ENCODE data around the gene IFITM5. TPM values are rescaled to one million over a fixed set of nuclear protein-coding genes. Genes with fewer than 3 reads are reported as not detected.
"Not testable (repeated sequence)": the region's sequence is repeated elsewhere in the genome, so short reads cannot be mapped to it uniquely, and the experiment has no call there.

IFITM5 gene
- total RNA-seq, 3 donors from 2014 or later = not detected

DNA sequence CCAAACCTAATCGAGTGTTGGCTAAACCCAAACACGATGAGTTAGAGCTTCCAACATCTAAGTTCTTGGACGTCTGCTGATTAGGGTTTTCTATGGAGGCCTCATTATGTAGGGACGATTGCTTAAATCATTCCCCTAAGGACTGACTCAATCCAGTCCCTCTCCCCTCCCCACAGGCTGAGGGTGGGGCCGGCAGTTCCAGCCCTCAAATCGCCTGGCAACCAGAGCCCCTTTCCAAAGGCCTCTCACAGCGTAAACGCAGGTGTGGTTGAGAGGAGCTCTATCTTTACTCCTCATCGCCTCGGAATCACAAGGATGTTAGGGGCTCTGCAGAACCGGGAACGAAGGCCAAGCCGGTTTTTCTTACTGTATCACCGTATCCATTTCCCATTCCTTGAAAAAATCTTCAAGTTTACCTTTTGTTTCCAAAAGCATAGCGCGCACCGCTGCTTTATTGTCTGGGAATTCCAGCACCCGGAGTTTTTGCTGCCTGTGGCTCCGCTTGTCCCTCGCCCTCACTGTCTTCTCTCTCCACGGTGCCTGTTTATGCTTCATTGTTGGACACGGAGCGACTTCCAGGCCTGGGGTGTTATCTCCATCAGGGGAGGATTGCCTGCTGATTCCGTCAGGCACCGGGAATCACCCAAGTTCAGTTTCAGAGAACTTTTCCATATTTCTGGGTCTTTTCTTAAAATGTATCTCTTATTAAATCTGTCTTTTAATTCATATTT is 35.1 kb upstream of the IFITM5 start:
- H3K4me3 ChIP-seq = no peak overlapping the region
- DNase-seq (peak in 1 of 3 donors; percentile 12), ATAC-seq (no peak)
- H3K36me3 ChIP-seq (ENCODE audit: low read depth) = no peaks in the 10 kb centered on the region
- no peaks in the 10 kb centered on the region for H3K4me1 ChIP-seq (ENCODE audit: low read depth)
- intact Hi-C loops (cut with DNase I, micrococcal nuclease) = no loop called here
- H3K9me3 ChIP-seq = no peaks in the 10 kb centered on the region
- TF ChIP-seq, protein P1, sequence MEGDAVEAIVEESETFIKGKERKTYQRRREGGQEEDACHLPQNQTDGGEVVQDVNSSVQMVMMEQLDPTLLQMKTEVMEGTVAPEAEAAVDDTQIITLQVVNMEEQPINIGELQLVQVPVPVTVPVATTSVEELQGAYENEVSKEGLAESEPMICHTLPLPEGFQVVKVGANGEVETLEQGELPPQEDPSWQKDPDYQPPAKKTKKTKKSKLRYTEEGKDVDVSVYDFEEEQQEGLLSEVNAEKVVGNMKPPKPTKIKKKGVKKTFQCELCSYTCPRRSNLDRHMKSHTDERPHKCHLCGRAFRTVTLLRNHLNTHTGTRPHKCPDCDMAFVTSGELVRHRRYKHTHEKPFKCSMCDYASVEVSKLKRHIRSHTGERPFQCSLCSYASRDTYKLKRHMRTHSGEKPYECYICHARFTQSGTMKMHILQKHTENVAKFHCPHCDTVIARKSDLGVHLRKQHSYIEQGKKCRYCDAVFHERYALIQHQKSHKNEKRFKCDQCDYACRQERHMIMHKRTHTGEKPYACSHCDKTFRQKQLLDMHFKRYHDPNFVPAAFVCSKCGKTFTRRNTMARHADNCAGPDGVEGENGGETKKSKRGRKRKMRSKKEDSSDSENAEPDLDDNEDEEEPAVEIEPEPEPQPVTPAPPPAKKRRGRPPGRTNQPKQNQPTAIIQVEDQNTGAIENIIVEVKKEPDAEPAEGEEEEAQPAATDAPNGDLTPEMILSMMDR (IDR thresholded peaks at IDR 0.05) = no peak

DNA sequence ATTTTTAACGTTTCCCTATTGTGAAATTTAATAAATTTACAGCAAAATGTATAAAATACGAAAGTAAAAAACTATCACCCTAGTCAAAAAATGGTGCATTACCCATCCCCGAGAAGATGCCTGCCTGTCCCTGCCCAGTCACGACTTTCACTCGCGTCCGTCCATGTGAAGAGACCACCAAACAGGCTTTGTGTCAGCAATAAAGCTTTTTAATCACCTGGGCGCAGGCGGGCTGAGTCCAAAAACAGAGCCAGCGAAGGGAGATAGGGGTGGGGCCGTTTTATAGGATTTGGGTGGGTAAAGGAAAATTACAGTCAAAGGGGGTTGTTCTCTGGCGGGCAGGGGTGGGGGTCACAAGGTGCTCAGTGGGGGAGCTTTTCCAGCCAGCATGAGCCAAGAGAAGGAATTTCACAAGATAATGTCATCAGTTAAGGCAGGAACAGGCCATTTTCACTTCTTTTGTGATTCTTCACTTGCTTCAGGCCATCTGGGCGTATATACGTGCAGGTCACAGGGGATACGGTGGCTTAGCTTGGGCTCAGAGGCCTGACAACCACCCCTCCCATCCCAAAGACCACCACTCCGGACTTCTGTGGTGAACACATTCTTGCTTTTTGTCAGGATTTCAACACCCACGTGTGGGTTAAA is 34.4 kb upstream of the IFITM5 start:
- H3K9me3 ChIP-seq; intact Hi-C loops (cut with DNase I, micrococcal nuclease); DNase-seq; H3K4me1 ChIP-seq (ENCODE audit: low read depth); ATAC-seq; H3K36me3 ChIP-seq (ENCODE audit: low read depth); H3K4me3 ChIP-seq: not testable (repeated sequence)

DNA sequence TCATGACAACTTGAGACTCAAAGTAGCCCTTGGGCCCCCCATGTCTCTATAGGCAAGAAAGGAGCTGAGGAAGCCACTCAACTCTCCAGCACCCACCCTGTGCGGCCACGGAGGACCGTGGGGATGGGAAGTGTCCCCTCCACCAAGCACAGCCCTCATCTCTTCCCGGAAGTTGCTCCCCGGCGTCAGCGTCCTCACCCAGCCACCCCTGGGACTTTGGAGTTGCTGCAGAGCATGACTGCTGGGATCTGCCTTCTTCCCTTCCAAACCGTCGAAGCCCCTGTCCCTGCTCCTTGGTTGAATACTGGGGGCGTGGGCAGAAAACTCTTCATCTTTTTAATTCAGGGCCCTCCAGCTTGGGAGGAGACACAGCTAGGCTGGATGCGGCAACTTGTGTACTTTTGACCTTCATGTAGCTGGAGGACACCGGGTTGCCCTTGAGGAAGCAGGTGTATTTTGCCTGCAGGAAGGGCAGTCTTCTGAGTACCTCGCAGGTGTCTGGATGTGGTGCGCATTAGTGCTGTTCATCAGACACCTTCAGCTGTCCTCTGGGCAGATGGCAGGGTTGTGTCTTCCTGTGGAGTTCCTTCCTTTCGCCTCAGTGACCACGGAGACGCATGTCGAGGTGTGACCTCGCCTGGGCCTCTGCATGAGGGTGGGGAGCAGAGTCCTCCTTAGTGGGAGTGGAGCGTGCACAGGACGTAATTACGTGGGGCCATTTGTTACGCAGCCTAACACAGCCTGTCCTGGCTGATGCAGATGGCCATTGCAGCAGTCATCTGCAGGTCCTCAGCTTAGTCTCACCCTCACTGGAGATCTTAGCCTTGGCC is 33.5 kb upstream of the IFITM5 start:
- Histone ChIP-seq H3K4me3 (no peak overlapping the region), H3K4me1 (ENCODE audit: low read depth) (no peaks in the 10 kb centered on the region), H3K36me3 (ENCODE audit: low read depth) (no peaks in the 10 kb centered on the region), H3K9me3 (no peaks in the 10 kb centered on the region)
- DNase-seq (no peak), ATAC-seq (no peak)
- intact Hi-C loops (cut with DNase I, micrococcal nuclease) = no loop called here
- TF ChIP-seq, protein P1 (IDR thresholded peaks at IDR 0.05) = no peak

DNA sequence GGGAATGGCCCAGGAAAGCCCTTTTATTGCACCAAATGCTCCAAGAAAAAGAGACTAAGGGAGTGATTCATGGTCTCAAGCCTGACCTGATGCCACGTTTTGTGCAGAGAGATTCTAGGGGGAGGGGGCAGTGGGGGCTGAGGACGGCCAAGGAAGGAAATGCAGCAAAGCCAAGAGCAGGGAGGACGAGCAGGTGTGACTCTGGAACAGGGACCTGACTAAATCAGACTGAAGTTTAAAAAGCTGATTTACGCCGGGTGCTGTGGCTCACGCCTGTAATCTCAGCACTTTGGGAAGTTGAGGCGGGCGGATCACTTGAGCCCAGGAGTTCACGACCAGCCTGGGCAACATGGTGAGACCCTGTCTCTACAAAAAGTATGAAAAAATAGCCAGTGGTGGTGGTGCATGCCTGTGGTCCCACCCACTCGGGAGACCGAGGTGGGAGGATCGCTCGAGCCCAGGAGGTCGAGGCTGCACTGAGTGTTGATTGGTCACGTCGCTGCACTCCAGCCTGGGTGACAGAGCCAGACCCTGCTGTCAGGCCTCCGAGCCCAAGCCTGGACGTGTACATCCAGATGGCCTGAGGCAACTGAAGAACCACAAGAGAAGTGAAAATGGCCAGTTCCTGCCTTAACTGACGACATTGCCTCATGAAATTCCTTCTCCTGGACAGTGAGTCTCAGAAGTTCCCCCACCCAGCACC is 32.2 kb upstream of the IFITM5 start:
- ATAC-seq = no peak
- no peaks in the 10 kb centered on the region for H3K36me3 ChIP-seq (ENCODE audit: low read depth)
- peaks cover 10% of the 10 kb centered on the region for H3K4me1 ChIP-seq (ENCODE audit: low read depth)
- TF ChIP-seq, protein P1 (IDR thresholded peaks at IDR 0.05) = no peak
- no peaks in the 10 kb centered on the region for H3K9me3 ChIP-seq
- H3K4me3 ChIP-seq = no peak overlapping the region
- intact Hi-C loops (cut with DNase I, micrococcal nuclease) = no loop called here
- DNase-seq = peak in 1 of 3 donors; percentile 21

DNA sequence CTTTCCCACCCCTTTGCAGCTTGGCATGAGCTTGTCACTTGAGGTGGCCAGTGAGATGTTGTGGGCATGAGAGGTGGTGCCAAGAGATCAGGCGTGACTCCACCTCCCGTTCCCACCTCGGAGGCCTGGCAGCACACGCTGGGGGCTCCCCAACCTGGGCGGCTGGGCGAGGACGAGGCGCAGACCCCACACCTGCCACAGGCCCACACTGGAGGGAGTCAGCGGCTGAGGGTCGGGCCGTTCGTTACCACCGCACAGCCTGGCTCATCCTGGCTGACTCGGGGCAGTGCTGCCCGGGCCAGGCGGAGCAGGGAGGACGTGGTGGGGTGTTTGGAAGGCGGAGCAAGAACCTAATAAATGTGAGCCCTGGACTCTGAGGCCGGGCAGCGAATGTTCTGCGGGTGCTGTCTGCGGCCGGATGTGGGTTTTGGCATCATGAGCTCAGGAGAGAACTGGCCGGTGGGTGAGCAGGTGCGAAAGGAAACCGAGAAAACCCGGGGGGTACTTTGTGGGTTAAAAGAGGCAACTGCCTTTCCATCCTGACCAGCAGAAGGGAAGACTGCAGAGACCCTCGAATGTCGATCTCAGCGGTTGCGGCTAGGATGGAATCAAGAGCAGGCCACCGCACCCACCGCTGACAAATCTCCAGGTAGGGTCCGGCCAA is 31.5 kb upstream of the IFITM5 start:
- H3K4me3 ChIP-seq = no peak overlapping the region
- H3K9me3 ChIP-seq = no peaks in the 10 kb centered on the region
- H3K4me1 ChIP-seq (ENCODE audit: low read depth) = peaks cover 14% of the 10 kb centered on the region
- TF ChIP-seq, protein P1 (IDR thresholded peaks at IDR 0.05) = no peak
- intact Hi-C loops (cut with DNase I, micrococcal nuclease) = no loop called here
- DNase-seq (peak in 2 of 3 donors; percentile 35 to 61), ATAC-seq (peak; percentile 6)
- no peaks in the 10 kb centered on the region for H3K36me3 ChIP-seq (ENCODE audit: low read depth)

Data from mucosa of descending colon (tissue), 3 donors.